GM23338 (cell line): Measurements from ENCODE around the gene ACYP2. TPM values are rescaled to one million over a fixed set of nuclear protein-coding genes. Genes with fewer than 3 reads are reported as not detected.

Experiments
- ATAC-seq: fragments of 200-7000 bp; cut with Tn5 transposase; 3 replicates; pipeline ENCODE4 v1.9.1; 2020
- DNase-seq: peaks from one replicate; pipeline ENCODE4 v3.0.0-alpha.2; 2015; ENCODE audit warnings: low spot score
- H2AFZ ChIP-seq: fragments of 200-600 bp; sonication (generic); 2 replicates; pipeline ENCODE4 v1.8.0; 2016; ENCODE audit warnings: antibody characterized with exemption, mild to moderate bottlenecking, moderate library complexity
- H3F3A ChIP-seq: fragments of 200-600 bp; sonication (generic); replicated peaks from 2 replicates; pipeline ENCODE4 v1.8.0; 2017; ENCODE audit warnings: antibody characterized with exemption, mixed run types, low read depth
- H3K27ac ChIP-seq: fragments of 200-600 bp; sonication (generic); 2 replicates; pipeline ENCODE4 v1.6.1; 2016; ENCODE audit warnings: low read depth
- H3K27me3 ChIP-seq: fragments of 200-600 bp; sonication (generic); 2 replicates; pipeline ENCODE4 v1.8.0; 2016; ENCODE audit warnings: mild to moderate bottlenecking, mixed run types, moderate library complexity; ENCODE audit not compliant: insufficient read depth
- H3K36me3 ChIP-seq: fragments of 200-600 bp; sonication (generic); 2 replicates; pipeline ENCODE4 v1.8.0; 2016; ENCODE audit warnings: mild to moderate bottlenecking; ENCODE audit not compliant: insufficient read depth
- H3K4me1 ChIP-seq: fragments of 200-600 bp; sonication (generic); 2 replicates; pipeline ENCODE4 v1.8.0; 2016; ENCODE audit warnings: mild to moderate bottlenecking, moderate library complexity; ENCODE audit not compliant: insufficient read depth
- H3K4me2 ChIP-seq: fragments of 200-600 bp; sonication (generic); 2 replicates; pipeline ENCODE4 v1.7.1; 2017; ENCODE audit warnings: mixed run types
- H3K4me3 ChIP-seq: fragments of 200-600 bp; sonication (generic); 2 replicates; pipeline ENCODE4 v1.6.1; 2016; ENCODE audit warnings: mixed run types
- H3K79me2 ChIP-seq: fragments of 200-600 bp; sonication (generic); replicated peaks from 2 replicates; pipeline ENCODE4 v1.8.0; 2017; ENCODE audit warnings: mild to moderate bottlenecking; ENCODE audit not compliant: insufficient read depth
- H3K9me2 ChIP-seq: fragments of 200-600 bp; sonication (generic); 2 replicates; pipeline ENCODE4 v1.8.0; 2017; ENCODE audit not compliant: insufficient read depth
- H4K20me1 ChIP-seq: fragments of 200-600 bp; sonication (generic); replicated peaks from 2 replicates; pipeline ENCODE4 v1.8.0; 2017; ENCODE audit warnings: mild to moderate bottlenecking; ENCODE audit not compliant: insufficient read depth
- H3K27ac Mint-ChIP-seq: 2 replicates; pipeline ENCODE4 v1.8.0; 2020; ENCODE audit warnings: inconsistent platforms, mild to moderate bottlenecking, moderate library complexity, mixed read lengths
- H3K27me3 Mint-ChIP-seq: 3 replicates; pipeline ENCODE4 v1.8.0; 2022; ENCODE audit warnings: low read depth, mild to moderate bottlenecking, moderate library complexity, mixed read lengths, inconsistent platforms; ENCODE audit not compliant: insufficient read depth, poor library complexity
- H3K36me3 Mint-ChIP-seq: 3 replicates; pipeline ENCODE4 v1.8.0; 2021; ENCODE audit warnings: low read depth, mild to moderate bottlenecking, inconsistent platforms, moderate library complexity, mixed read lengths
- H3K4me1 Mint-ChIP-seq: 3 replicates; pipeline ENCODE4 v1.8.0; 2020; ENCODE audit warnings: mild to moderate bottlenecking, inconsistent platforms, mixed read lengths
- H3K4me3 Mint-ChIP-seq: 3 replicates; pipeline ENCODE4 v1.8.0; 2021; ENCODE audit warnings: moderate library complexity, mild to moderate bottlenecking, inconsistent platforms, mixed read lengths
- H3K9me3 Mint-ChIP-seq: 3 replicates; pipeline ENCODE4 v1.8.0; 2020; ENCODE audit warnings: moderate library complexity, mild to moderate bottlenecking, inconsistent platforms, mixed read lengths
- CREB1 ChIP-seq: fragments of 250-450 bp; sonication (Bioruptor Pico); IDR thresholded peaks from 2 replicates; pipeline ENCODE4 v1.5.0; 2020; ENCODE audit warnings: low read depth, mild to moderate bottlenecking, moderate library complexity
- CTCF ChIP-seq, 2 experiments: fragments of 200-600 bp in 1 of 2; sonication (generic) in 1 of 2; conservative IDR thresholded peaks; 2 replicates each; pipeline versions ENCODE4 v1.5.1 to v1.6.1; 2016 to 2017; ENCODE audit warnings: antibody characterized with exemption in 2 of 2, low read depth in 2 of 2, mild to moderate bottlenecking in 2 of 2, moderate library complexity in 1 of 2
- ETS1 ChIP-seq: IDR thresholded peaks from 2 replicates; pipeline ENCODE4 v1.6.1; 2016; ENCODE audit warnings: antibody characterized with exemption
- EZH2 ChIP-seq: fragments of 200-600 bp; sonication (generic); IDR thresholded peaks from one replicate; pipeline ENCODE4 v1.8.0; 2017; ENCODE audit warnings: antibody characterized with exemption, mild to moderate bottlenecking, low read depth; ENCODE audit not compliant: unreplicated experiment
- EZH2phosphoT487 ChIP-seq: fragments of 200-600 bp; sonication (generic); IDR thresholded peaks from one replicate; pipeline ENCODE4 v1.8.1; 2018; ENCODE audit warnings: antibody characterized with exemption; ENCODE audit not compliant: unreplicated experiment
- JUNB ChIP-seq: IDR thresholded peaks from one replicate; pipeline ENCODE4 v1.6.1; 2016; ENCODE audit warnings: antibody characterized with exemption; ENCODE audit not compliant: unreplicated experiment
- NANOG ChIP-seq: IDR thresholded peaks from 2 replicates; pipeline ENCODE4 v1.6.1; 2016; ENCODE audit warnings: antibody characterized with exemption, borderline replicate concordance
- POLR2AphosphoS5 ChIP-seq: IDR thresholded peaks from 2 replicates; pipeline ENCODE4 v1.6.1; 2016; ENCODE audit warnings: antibody characterized with exemption, low read depth
- REST ChIP-seq: IDR thresholded peaks from one replicate; pipeline ENCODE4 v1.6.1; 2018; ENCODE audit warnings: antibody characterized with exemption; ENCODE audit not compliant: unreplicated experiment
- STAT1 ChIP-seq: IDR thresholded peaks from one replicate; pipeline ENCODE4 v1.6.1; 2016; ENCODE audit warnings: antibody characterized with exemption; ENCODE audit not compliant: unreplicated experiment
- ZNF331 ChIP-seq: fragments of 250-450 bp; sonication (Bioruptor Pico); IDR thresholded peaks from 2 replicates; pipeline ENCODE4 v1.5.0; 2020; ENCODE audit warnings: low read depth, mild to moderate bottlenecking, moderate library complexity
- polyA plus RNA-seq: library from polyadenylated mRNA; unstranded; fragments of >200 nt; fragmentation: Nextera tagmentation; extraction: Ambion mirVana; gene quantifications from 2 replicates; pipeline ENCODE4 v1.2.1, GENCODE V29; 2016
- total RNA-seq: library from RNA; depleted of rRNA; stranded (reverse); fragments of >200 nt; shearing (Covaris generic); gene quantifications from 2 replicates; pipeline ENCODE4 v1.2.3, GENCODE V29; 2014

Gene ACYP2
- total and polyA plus RNA-seq, 2 experiments from 2014 or later: 2.3 to 15.5 TPM

- no peak for TF ChIP-seq NANOG
- TF ChIP-seq ETS1: no peak
- no peak for TF ChIP-seq REST
- TF ChIP-seq CREB1 (CRISPR knock-in tag): no peak
- no peak for TF ChIP-seq JUNB
- no peak for TF ChIP-seq POLR2AphosphoS5
- no peak for TF ChIP-seq EZH2phosphoT487
- TF ChIP-seq EZH2: no peak
- no peak for TF ChIP-seq CTCF (conservative IDR thresholded peaks at IDR 0.05; ENCODE audit: low read depth in 2 of 2)
- TF ChIP-seq ZNF331: no peak
- no peak for TF ChIP-seq STAT1
These were observed 156.6 kb downstream of the ACYP2 start (continued) for GRCh38 chr2:54271843-54272627.

- H3K4me2 ChIP-seq: no peak overlapping the region
- H3F3A ChIP-seq: no peaks in the 10 kb centered on the region
- Mint-ChIP-seq H3K27ac (no peak overlapping the region), H3K36me3 (peaks cover 6% of the 10 kb centered on the region; the same call in 1 of the 3 replicates), H3K9me3 (no peaks in the 10 kb centered on the region), H3K4me1 (no peaks in the 10 kb centered on the region), H3K4me3 (no peak overlapping the region), H3K27me3 (no peaks in the 10 kb centered on the region)
- DNase-seq (no peak), ATAC-seq (no peak)
- TF ChIP-seq NANOG: no peak
- no peak for TF ChIP-seq POLR2AphosphoS5
- TF ChIP-seq CTCF (conservative IDR thresholded peaks at IDR 0.05; ENCODE audit: low read depth in 2 of 2): no peak
- no peaks in the 10 kb centered on the region for H3K4me1 ChIP-seq
- H3K79me2 ChIP-seq: no peaks in the 10 kb centered on the region
- no peak overlapping the region for H3K4me3 ChIP-seq
- no peaks in the 10 kb centered on the region for H3K9me2 ChIP-seq
- no peak overlapping the region for H2AFZ ChIP-seq
- no peaks in the 10 kb centered on the region for H3K27me3 ChIP-seq
- H4K20me1 ChIP-seq: no peaks in the 10 kb centered on the region
- no peak overlapping the region for H3K27ac ChIP-seq
- H3K36me3 ChIP-seq: no peaks in the 10 kb centered on the region
These were observed 159.4 kb downstream of the ACYP2 start for GRCh38 chr2:54274781-54275242.
